Hematopoietic multipotent progenitor cell treated with erythropoietin and hydrocortisone succinate and interleukin-3 and kit ligand, for 17 days (in vitro differentiated cells): ENCODE data around the gene BEX4.

Experiments
- DNase-seq: peaks from one replicate; pipeline ENCODE4 v3.0.0-alpha.2; 2015; ENCODE audit warnings: low spot score

BEX4 gene

DNA sequence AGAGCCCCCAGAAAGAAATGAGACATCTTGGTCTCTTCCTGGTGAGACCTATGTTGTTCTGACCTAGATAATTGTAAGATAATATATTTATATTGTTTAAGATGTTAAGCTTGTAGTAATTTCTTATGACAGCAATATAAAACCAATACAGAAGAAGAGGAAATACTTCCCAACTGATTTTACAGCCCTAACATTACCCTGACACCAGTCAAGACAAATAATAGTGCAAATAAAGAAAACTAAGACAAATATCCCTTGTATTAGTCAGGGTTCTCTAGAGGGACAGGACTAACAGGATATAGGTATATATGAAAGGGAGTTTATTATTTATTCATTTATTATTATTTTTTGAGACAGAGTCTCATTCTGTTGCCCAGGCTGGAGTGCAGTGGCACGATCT is 21.4 kb downstream of the BEX4 start:
- no peak for DNase-seq

DNA sequence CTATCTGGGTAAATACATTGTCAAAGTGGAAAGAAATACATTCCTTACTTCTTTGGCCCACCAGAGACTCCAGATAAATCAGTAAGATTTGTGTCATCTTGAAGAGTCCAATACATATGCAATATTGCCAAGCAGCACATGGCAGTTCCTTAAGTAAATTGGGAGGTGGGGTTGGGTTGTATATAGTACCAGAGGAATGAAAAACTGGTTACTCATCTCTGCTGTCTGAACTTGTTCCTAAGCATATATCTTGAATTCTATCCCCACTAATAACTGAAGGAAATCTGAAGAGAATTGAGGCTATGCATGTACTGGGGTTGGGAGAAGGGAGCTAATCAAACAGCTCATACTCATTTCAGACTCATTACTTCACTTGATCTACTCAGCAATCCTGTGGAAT is 25.2 kb downstream of the BEX4 start:
- DNase-seq: no peak

DNA sequence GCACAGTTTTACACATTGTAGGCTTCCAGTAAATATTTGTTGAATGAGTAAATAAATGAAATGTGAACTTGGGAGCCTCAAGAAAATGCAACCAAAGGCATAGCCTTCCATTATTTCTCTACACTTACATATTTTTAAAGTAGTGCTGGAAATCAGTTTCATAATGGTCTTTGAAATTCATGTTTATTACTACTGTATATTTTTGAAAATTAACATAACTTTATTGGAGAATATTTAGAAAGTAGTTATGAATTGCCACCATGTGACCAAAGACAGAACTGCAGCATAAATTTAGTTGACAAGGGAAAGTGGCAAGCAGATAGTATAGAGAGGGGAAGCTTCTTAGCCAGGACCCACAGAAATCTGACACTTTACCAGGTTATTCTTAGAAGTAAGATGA is 33.6 kb downstream of the BEX4 start:
- peak; percentile 4 for DNase-seq

DNA sequence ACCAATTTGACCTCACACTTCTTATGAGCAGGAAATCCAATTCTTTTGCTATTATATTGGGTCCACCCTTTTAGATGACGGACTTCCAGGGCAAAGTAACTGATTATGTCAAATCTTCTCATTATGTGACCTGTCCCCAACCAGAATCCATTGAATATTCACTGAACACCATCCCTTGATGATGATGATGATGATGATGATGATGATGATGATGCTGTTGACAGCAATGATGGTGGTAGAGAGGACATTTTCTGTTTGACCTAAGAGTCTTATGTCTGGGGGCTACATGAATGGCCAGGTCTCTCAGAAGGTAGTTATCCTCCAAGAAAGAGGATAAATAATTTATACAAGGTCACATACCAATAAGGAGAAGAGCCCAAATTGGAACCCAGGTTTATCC is 34.9 kb downstream of the BEX4 start:
- no peak for DNase-seq

DNA sequence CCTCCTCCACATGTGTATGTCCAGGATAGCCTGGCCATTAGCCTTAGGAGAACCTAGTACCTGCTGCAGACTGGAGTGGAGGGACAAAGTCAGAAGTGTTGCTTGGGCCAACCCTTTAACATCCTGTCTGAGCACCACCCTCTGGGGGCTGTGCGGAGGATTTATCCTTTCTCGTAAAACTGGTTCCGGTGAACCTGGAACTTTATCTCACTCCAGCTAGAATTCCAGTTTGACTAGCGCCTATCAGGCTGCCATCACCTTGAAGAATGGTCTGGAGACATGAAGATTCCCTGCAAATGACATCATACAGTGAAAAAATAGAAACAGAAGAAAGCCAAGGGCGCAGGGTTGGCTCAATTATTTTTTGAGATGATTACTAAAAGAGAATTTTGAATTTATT is 36.1 kb downstream of the BEX4 start:
- no peak for DNase-seq

- peak; percentile 15 for DNase-seq
Observed at GRCh38 chrX:103253608-103254007, 38.7 kb downstream of the BEX4 start.

- no peak for DNase-seq
Observed at GRCh38 chrX:103254171-103254824, 39.4 kb downstream of the BEX4 start.

DNA sequence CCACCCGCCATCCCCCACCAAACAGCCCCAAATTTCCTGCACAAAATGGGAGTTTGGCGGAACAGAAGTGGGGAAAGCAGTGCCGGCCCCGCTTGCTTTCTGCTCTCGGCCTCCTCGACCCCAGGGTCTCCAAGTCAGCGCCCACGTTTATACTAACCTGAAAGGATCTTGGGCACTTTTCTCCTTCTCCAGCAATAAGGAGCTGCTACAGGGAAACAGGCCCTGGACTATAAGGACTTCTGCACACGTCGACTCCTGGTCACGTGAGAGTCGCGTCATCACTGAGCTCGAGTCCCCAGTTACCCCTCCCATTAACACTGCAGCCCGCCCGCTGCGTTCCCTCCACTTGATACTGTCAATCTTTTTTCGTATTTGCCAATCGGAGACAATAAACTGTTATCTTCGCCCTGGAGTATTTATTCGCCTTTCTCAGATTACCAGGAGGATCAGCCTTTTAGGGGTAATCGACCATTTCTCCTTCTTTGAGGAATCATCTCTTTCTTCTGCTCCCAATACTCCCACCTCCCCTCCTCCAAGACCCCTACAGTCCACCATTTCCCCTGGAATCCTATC is 40.1 kb downstream of the BEX4 start, which contains the start of gene TCEAL8:
TCEAL8 (minus strand) TSS at position 235 of the 573 bp plus-strand sequence. CDS start 1,176 bp downstream, outside the sequence.
- peak; percentile 36 for DNase-seq

GRCh38 chrX:103256651-103257050 is 41.7 kb downstream of the BEX4 start:
- DNase-seq: no peak

- DNase-seq: no peak
Observed at GRCh38 chrX:103258275-103258674, 43.4 kb downstream of the BEX4 start.
